HG03095 (cell line): ENCODE data around the gene CCDC88A.
"Not testable (repeated sequence)": the region's sequence is repeated elsewhere in the genome, so short reads cannot be mapped to it uniquely, and the experiment has no call there.

Source experiments
- ATAC-seq: cut with Tn5 transposase; IDR thresholded peaks from one replicate; pipeline ENCODE4 v1.9.1; 2021; ENCODE audit warnings: moderate library complexity; ENCODE audit not compliant: unreplicated experiment

CCDC88A gene

DNA sequence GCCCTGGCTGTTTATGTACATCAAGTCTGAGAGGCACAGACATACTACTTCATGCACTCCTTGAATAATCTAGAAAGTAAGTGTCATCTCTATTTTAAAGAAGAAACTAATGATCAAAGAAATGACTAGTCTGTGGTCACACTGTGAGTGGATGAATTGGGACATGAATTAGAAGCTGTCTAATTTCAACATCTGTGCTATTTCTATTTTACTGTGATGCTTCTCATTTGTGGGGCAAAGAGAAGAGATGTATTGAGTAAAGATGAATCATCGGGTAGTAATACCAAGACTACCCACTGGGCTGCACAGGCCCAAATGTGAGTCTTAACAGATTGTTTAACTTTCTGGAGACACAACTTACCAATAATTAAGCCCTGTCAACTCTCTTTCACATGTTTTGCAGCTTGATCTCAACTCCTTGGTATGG is 108.2 kb downstream of the CCDC88A start:
- peak; percentile 92 for ATAC-seq

DNA sequence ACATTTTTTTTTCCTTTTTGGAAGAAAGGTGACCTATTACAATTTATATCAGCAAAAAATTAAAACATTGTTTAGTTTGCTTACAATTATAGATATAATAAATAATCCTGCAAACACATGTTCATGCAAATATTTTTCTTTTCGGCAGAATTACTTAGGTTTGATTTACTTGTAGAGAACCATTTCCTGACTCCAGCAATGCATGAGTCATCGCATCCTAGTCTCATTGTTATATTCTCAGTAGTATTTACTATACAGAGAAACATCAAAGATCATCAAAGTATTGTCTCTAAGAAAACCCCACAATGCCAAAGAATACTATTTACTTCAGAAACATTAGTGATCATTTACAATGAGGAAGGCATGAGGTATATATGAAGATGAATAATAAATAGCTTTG is 110.2 kb downstream of the CCDC88A start:
- no peak for ATAC-seq

DNA sequence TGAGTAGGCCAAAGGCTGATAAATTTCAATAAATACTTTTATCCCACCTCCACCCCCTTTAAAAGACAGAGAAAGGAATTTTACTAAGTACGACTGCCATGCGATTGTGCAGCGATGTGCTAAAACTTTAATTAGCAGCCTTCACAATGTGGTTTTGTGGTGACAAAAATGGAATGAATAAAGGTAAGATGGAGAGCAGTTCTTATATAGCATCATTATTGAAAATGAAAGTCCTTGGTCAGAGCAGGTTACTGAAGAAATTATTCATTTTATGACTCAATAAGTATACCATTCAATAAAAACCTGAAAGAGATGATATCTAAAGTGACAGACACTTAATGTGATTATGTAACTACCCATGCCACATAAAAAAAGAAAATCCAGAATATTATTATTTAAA is 117.4 kb downstream of the CCDC88A start:
- ATAC-seq = peak; percentile 72

DNA sequence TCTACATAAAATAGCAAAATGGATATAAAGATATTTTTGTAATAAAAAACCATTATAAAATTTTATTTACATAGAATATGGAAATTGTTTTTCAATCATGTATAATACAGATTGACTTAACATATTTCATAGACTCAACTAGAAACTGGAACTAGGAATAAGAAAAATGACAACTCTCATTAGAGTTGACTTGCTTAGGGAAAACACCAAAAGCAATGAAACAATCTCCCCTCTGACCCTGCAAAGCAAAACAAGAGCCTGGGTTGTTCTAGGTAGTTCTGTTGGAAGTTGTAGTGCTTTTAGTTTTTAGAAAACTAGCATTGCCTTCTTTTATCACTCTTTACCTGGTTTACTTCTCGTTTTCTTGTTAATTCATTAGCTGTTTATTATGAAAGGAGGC is 118.4 kb downstream of the CCDC88A start:
- peak; percentile 67 for ATAC-seq

DNA sequence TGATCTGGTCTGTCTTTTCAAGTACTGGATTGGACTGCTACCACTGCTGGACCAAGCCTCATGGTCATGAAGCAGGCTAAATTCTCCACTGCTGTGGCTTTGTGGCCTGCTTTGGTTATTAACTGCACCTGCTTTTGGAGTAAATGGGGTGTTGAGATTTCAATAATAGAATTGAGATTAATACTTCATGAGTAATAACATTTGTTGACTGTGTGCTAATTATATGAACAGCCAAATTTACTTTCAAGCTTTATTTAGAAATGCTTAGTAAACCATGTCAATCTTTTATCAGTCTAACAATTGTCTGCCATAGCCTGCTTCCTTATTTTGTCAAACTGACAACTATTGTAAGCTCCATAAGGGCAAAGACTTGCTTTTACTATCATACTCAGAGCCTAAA is 123.3 kb downstream of the CCDC88A start:
- ATAC-seq = peak; percentile 46

DNA sequence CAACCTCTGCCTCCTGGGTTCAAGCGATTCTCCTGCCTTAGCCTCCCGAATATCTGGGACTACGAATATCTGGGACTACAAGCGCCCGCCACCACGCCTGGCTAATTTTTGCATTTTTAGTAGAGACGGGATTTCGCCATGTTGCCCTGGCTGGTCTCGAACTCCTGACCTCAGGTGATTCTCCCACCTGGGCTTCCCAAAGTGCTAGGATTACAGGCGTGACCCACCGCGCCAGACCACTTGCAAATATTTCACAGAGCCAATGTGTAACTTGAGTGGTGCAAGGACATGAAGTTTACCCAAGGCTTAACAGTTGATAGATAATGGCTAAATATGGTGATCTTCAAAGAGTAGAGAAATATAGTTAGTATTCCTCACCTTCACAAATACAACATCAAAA is 136.6 kb downstream of the CCDC88A start:
- ATAC-seq = no peak

DNA sequence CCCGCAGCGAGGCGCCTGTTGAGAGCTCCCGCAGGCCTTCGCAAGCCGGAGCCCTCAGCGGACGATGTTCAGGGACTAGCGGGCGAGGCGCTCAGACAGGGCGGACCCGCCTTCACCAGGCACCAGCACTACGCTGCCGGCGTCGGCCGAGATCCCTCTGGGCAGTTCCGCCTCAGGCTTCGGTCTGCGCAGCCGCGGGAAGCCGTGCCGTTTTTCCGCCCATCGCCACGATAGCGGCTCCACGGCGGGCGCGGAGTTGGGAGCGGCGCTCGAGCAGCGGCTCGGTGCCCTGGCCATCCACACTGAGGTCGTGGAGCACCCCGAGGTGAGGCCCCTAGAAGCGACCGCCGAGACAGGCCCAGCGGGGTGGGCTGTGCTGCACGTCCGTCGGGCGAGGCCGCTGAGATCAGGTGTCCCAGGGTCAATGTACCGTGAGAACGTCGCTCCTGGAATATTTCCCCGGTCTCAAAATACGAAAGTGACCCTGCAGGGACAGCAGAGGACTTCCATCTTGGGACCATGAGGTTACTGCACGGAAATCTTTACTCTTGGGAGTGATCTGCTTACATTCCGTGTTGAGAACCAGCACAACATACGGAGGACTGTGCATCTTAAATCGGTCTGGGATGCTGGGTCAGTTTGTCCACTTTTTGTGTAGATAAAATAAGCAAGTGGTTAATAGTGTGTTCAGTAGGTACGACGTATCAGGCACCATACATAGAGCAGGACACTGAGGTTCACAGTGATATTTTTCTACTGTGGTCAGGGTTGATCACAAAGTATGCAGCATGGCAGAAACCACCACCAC is 137.3 kb downstream of the CCDC88A start:
- peak; percentile 98 for ATAC-seq

DNA sequence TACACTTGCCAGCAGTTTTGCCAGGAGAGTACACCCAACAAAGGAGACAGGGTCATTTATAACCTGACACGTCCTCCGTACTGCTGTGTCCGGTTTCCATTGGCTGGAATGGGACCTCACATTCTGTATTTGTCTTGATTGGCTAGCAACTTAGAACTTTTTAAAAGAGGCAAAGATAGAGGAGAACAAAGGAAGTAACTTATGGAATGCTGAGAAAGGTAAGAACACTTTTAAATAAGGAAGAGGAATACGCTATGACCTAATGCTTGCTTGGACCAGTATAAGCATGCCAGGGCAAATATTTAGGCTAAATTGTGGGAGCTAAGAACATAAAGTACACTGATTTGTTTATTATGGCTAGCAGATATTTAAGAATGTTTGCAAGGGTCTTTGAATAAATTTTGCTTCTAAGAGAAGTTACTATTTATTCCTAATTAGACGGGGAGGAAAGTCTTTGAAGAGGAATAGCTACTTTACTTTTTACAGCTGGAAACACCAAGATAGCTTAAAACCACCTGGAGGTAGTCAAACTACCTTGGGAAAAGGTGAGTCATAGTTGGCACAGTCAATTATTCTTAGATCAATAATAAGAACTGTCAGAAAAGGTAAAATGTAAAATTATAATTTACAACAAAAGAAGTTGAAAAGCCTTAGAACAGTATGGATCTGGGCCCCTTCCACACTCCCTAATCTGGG is 138.7 kb downstream of the CCDC88A start:
- not testable (repeated sequence) for ATAC-seq

DNA sequence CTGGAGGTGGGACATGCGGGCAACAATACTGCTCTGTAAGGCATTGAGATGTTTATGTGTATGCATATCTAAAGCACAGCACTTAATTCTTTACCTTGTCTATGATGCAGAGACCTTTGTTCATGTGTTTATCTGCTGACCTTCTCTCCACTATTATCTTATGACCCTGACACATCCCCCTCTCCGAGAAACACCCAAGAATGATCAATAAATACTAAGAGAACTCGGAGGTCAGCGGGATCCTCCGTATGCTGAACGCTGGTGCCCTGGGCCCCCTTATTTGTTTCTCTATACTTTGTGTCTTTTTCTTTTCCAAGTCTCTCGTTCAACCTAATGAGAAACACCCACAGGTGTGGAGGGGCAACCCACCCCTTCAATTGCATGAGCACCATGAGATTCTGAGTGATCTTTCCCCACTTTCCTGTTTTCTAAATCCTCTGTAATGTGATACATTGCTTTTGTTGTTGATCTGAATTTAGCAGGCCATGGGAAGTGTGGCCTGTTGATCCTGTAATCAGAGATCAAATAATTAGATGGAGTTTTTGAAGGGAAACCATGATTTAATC is 139.7 kb downstream of the CCDC88A start:
- ATAC-seq = not testable (repeated sequence)

DNA sequence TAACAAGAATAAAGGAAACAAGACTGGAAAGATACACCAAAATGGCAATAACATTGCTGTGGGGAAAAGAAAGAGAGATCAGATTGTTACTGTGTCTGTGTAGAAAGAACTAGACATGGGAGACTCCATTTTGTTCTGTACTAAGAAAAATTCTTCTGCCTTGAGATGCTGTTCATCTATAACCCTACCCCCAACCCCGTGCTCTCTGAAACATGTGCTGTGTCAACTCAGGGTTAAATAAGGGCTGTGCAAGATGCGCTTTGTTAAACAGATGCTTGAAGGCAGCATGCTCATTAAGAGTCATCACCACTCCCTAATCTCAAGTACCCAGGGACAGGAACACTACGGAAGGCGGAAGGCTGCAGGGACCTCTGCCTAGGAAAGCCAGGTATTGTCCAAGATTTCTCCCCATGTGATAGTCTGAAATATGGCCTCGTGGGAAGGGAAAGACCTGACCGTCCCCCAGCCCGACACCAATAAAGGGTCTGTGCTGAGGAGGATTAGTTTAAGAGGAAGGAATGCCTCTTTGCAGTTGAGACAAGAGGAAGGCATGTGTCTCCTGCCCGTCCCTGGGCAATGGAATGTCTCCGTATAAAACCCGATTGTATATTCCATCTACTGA is 140.3 kb downstream of the CCDC88A start:
- not testable (repeated sequence) for ATAC-seq

DNA sequence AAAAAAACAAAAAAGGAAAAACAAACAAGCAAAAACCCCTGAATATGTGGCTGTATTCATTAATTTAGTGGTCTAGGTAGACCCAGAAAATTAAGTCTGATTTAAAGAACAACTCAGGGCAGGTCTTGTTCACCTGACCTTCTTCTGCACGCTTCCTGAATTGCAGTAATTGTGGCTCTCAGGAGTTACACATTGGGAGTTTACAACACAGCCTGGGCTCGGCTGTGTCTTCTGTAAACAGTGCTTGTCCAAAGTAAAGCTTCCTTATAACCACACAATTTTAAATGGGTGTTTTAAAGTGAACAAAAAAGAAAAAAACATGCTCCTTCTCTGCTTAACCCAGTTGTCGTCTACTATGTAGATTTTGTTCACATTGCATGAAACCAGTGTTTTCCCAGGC is 142.3 kb downstream of the CCDC88A start:
- ATAC-seq = no peak

DNA sequence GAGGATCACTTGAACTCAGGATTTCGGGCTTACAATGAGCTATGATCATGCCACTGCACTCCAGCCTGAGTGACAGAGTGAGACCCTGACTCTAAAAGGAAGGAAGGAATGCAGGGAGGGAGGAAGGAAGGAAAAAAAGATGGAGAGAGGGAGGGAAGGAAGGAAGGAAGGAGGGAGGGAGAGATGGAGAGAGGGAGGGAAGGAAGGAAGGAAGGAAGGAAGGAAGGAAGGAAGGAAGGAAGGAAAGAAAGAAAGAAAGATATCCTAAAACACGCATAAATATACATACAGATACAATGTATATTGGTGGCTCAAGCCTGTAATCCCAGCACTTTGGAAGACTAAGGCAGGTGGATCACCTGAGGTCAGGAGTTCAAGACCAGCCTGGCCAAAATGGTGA is 145.3 kb downstream of the CCDC88A start:
- ATAC-seq = not testable (repeated sequence)

DNA sequence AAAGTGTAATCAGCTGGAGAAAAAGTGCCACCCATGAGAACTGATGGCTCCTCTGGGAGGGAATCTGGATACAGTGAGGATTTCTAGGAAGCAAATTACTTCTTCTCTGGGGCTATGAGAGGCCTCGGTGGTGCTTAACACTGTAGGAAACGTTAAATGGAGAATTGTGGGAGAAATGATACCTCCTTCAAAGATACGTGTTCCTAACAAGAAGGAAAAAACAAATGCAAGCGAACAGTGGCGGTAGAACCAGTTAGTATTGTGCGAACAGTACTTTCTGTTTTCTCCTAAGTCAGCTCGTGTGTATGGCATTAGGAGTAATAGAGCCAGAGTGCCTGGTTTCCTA is 150.0 kb downstream of the CCDC88A start:
- ATAC-seq = no peak

DNA sequence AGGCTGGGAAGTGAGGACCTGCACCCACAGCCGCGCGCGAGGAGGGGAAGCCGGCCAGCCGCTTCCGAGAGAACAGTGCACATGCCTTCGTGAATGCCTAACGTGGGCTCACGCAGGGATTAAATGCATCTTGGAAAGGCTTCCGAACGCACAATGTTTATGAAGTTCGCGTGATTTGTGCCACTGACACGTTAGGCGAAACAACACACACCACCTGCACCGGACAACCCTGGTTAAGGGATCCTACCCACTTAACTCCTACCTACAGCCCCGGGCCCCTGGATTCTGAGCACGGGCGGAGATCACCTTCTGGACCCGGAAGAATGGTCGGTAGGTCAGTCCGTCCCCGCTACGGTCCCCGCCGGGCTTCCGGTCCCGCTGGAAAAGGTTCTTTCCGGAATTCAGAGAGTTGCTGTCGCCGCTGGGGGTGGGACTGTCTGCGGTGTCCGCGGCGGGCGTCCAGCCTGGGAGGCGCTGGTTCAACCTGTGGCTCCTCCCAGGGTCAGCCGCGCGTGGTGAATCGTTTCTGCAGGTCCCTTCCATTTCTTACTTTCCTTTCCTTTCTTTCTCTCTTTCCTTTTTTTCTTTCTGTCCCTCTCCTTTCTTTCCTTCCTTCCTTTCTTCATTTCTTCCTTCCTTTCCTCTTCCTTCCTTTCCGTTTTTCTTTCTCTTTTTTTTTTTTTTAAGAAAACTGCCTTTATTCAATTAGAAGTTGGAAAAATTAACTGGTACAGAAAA is 150.6 kb downstream of the CCDC88A start, which contains the start of gene MTIF2:
Gene MTIF2 (minus strand): TSS at position 325 of the 738 bp plus-strand sequence. CDS start 5,373 bp downstream, outside the sequence.
- ATAC-seq = peak; percentile 96

DNA sequence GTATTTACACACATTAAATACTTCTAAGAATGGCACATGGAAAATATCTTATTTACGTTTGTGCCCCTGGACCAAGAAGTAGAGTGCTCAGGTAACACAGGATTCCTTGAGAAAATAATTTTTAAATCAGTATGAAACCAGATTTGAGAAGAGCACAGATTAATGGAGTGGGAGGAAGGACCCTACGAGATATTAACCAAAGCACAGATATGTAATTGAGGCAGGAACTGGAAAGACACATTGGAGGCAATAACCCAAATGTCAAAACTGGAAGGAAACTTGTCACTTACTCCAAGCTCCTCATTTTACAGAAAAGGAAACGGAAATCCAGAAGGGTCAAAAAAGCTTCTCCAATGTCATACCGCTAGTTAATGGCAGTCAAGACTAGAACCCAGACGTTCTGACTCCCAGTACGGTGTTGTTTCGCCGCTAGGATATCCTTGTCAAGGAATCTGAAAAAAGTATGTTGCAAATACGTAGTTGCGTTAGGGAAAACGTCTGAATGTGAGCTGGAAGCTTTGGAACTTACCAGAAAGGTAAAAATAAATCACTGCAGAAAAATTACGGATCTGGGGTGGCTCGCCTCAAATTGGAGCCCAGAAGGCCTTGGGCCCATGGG is 151.3 kb downstream of the CCDC88A start:
- no peak for ATAC-seq

DNA sequence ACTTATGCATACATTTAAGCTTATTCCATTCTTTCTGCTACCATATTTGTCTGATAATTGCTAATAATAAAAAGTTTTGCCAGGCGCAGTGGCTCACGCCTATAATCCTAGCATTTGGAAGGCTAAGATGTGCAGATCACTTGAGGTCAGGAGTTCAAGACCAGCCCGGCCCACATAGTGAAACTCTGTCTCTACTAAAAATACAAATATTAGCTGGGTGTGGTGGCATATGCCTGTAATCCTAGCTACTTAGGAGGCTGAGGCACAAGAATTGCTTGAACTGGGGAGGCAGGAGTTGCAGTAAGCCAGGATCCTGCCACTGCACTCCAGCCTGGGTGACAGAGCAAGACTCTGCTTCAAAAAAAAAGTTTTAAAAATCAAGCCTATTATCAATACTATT is 160.1 kb downstream of the CCDC88A start:
- not testable (repeated sequence) for ATAC-seq

DNA sequence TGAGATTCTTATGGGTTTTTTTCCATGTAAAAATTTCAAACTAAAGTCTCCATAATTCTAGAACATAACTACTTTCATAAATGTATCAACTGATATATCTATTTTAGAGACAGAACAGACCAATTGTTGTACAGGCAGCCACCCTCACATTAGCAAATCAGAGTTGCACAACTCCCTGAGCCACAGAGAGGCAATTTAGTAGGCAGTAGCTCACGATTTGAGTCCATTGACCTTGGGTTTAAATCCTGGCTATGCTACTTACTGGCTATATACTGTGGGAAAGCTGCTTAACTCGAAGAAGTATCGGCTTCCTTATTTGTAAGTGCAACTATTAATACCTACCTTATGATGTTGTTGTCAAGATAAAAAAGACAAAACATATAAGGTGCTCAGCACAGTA is 166.8 kb downstream of the CCDC88A start:
- no peak for ATAC-seq

DNA sequence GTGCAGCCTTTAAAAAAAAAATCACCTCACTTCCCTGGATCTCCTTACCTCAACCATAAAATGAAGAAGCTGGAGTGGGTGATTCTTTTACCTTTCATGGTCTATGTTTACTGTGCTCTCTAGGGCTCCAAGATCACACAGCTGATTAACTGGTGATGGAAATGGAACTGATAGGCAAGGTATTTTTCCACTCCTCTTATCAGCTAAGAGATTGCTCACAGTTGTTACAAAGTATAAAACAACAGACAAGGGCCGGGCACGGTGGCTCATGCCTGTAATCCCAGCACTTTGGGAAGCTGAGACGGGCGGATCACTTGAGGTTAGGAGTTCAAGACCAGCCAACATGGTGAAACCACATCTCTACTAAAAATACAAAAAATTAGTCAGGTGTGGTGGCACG is 172.6 kb downstream of the CCDC88A start:
- no peak for ATAC-seq

DNA sequence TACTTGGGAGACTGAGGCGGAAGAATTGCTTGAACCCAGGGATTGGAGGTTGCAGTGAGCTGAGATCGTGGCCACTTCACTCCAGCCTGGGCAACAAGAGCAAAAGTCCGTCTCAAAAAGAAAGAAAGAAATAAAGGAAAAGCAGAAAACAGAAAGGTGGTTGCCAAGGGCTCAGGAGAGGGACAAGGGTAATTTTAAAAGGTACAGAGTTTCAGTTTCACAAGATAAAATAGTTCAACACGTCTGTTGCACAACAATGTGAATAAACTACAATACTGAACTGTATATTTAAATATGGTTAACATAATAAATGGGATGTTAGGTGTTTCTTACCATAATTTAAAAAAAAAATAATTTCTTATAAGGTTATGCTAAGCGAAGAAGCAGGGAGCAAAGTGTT is 174.2 kb downstream of the CCDC88A start:
- ATAC-seq = no peak

DNA sequence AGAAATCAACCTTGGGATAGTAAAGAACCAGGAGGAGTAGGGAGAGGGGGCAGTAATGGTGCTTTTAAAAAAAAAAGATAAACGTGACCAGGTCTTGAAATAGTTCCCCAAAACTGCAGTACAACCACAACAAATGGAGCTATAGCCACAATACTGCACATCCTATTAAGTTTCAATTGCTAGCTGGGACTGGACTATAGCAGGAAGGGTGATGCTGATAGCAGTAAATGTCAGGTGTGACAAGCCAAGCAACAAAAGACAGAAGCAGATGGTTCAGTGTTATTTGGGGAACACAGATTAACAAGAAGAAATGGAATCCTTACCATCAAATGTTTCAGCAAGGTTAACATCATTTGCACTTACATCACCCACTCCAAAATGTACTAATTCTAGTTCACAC is 177.0 kb downstream of the CCDC88A start:
- ATAC-seq = no peak
